HCT116 (cell line): Measurements from ENCODE around the gene MAP2K1. TPM values are rescaled to one million over a fixed set of nuclear protein-coding genes. Genes with fewer than 3 reads are reported as not detected.

ENCODE experiments used
- ATAC-seq: fragments of 200-7000 bp; cut with Tn5 transposase; 2 replicates; pipeline ENCODE4 v1.9.1; 2020; ENCODE audit warnings: mild to moderate bottlenecking, moderate library complexity
- BruUV-seq: library from RNA; stranded (reverse); fragments of 400-500 nt; replicated peaks from 2 replicates; lab custom pipeline; 2021; lab: Mats Ljungman, UMichigan
- CTCF ChIA-PET: fragments of 300-600 bp; sonication (Branson Sonifier 250); formaldehyde crosslinking; loops from one replicate; lab custom pipeline; 2021; ENCODE audit warnings: antibody characterized with exemption; lab: Charles Lee
- POLR2A ChIA-PET: fragments of 300-600, 350-600 bp; sonication (Branson Sonifier 250); formaldehyde crosslinking; loops from one replicate; lab custom pipeline; 2021; ENCODE audit warnings: antibody characterized with exemption; lab: Charles Lee
- RAD21 ChIA-PET, 2 experiments: fragments of 300-600 bp; sonication (Branson Sonifier 250); formaldehyde crosslinking; loops; one replicate each; lab custom pipeline; 2023; ENCODE audit warnings: low total read pairs in 2 of 2; ENCODE audit not compliant: uncharacterized antibody in 2 of 2, unreplicated experiment in 2 of 2, low non-redundant PET in 1 of 2; lab: Charles Lee
- DNase-seq: peaks from one replicate; pipeline ENCODE4 v3.0.0-alpha.2; 2010; ENCODE audit warnings: low read depth, low spot score
- H2AFZ ChIP-seq: fragments of 200-600 bp; shearing (Covaris generic), sonication (generic); 2 replicates; pipeline ENCODE4 v1.6.1; 2017; ENCODE audit warnings: low read depth, mixed run types, mixed read lengths, antibody characterized with exemption, low read length; ENCODE audit not compliant: poor library complexity, severe bottlenecking
- H3K27ac ChIP-seq: 2 replicates; pipeline ENCODE4 v1.5.1; 2012; ENCODE audit warnings: low read depth, low read length
- H3K27me3 ChIP-seq: fragments of 200-600 bp; sonication (generic); 2 replicates; pipeline ENCODE4 v1.6.1; 2016; ENCODE audit warnings: mixed run types, low read length, mixed read lengths; ENCODE audit not compliant: insufficient read depth
- H3K36me3 ChIP-seq, 2 experiments: fragments of 200-500 bp in 1 of 2; fragments of 200-600 bp in 1 of 2; sonication (Bioruptor generic) in 1 of 2; sonication (generic) in 1 of 2; 2 replicates each; pipeline versions ENCODE4 v1.5.1 to v1.6.1; 2014 to 2016; ENCODE audit warnings: low read length in 2 of 2, inconsistent platforms in 1 of 2, mixed read lengths in 1 of 2, mixed run types in 1 of 2; ENCODE audit not compliant: insufficient read depth in 2 of 2, control insufficient read depth in 1 of 2
- H3K4me1 ChIP-seq, 2 experiments: fragments of 200-600 bp in 1 of 2; sonication (generic) in 1 of 2; 2 replicates each; pipeline versions ENCODE4 v1.5.1 to v1.6.1; 2012 to 2017; ENCODE audit warnings: low read length in 2 of 2, inconsistent platforms in 1 of 2, mild to moderate bottlenecking in 1 of 2, mixed read lengths in 1 of 2, mixed run types in 1 of 2, moderate library complexity in 1 of 2; ENCODE audit not compliant: insufficient read depth in 2 of 2, control insufficient read depth in 1 of 2
- H3K4me2 ChIP-seq: fragments of 200-600 bp; sonication (generic); 2 replicates; pipeline ENCODE4 v1.6.1; 2017; ENCODE audit warnings: mixed run types, low read length, mixed read lengths
- H3K4me3 ChIP-seq, 2 experiments: fragments of 200-600 bp in 1 of 2; sonication (generic) in 1 of 2; replicated peaks in 1 of 2; 2 replicates each; pipeline ENCODE4 v1.5.1; 2011 to 2016; ENCODE audit warnings: low read length in 2 of 2, control low read depth in 1 of 2, low read depth in 1 of 2, mild to moderate bottlenecking in 1 of 2, mixed read lengths in 1 of 2, mixed run types in 1 of 2
- H3K79me2 ChIP-seq: fragments of 200-600 bp; sonication (generic); 2 replicates; pipeline ENCODE4 v1.6.1; 2017; ENCODE audit warnings: mild to moderate bottlenecking, mixed run types, low read length, moderate library complexity, mixed read lengths; ENCODE audit not compliant: insufficient read depth
- H3K9ac ChIP-seq: fragments of 200-600 bp; sonication (generic); 2 replicates; pipeline ENCODE4 v1.6.1; 2016; ENCODE audit warnings: low read length, mixed read lengths
- H3K9me2 ChIP-seq: fragments of 200-600 bp; sonication (generic), shearing (Covaris generic); 2 replicates; pipeline ENCODE4 v1.6.1; 2017; ENCODE audit warnings: mixed run types, mild to moderate bottlenecking, moderate library complexity; ENCODE audit not compliant: insufficient read depth
- H3K9me3 ChIP-seq, 2 experiments: fragments of 200-500 bp in 1 of 2; fragments of 200-600 bp in 1 of 2; sonication (Bioruptor generic) in 1 of 2; sonication (generic) in 1 of 2; 2 replicates each; pipeline ENCODE4 v1.6.1; 2014 to 2017; ENCODE audit warnings: low read length in 2 of 2, mixed read lengths in 2 of 2, inconsistent platforms in 1 of 2, low read depth in 1 of 2, mild to moderate bottlenecking in 1 of 2, mixed run types in 1 of 2, moderate library complexity in 1 of 2; ENCODE audit not compliant: control insufficient read depth in 1 of 2, insufficient read depth in 1 of 2
- H4K20me1 ChIP-seq: fragments of 200-600 bp; sonication (generic), shearing (Covaris generic); 2 replicates; pipeline ENCODE4 v1.6.1; 2017; ENCODE audit warnings: mixed run types, mild to moderate bottlenecking, moderate library complexity; ENCODE audit not compliant: insufficient read depth
- CBX3 ChIP-seq: IDR thresholded peaks from 2 replicates; pipeline ENCODE4 v1.6.1; 2012; ENCODE audit warnings: low read depth
- CEBPB ChIP-seq: IDR thresholded peaks from 2 replicates; pipeline ENCODE4 v1.6.1; 2012; ENCODE audit warnings: low read depth
- CTCF ChIP-seq, 3 experiments: fragments of 200-600 bp in 1 of 3; sonication (generic) in 1 of 3; IDR thresholded peaks in 2 of 3; conservative IDR thresholded peaks in 1 of 3; 2 replicates each; pipeline ENCODE4 v1.5.1; 2012 to 2017; ENCODE audit warnings: low read depth in 2 of 3, low read length in 2 of 3, antibody characterized with exemption in 1 of 3, borderline replicate concordance in 1 of 3, control low read depth in 1 of 3, mild to moderate bottlenecking in 1 of 3, mixed read lengths in 1 of 3, mixed run types in 1 of 3, moderate library complexity in 1 of 3; ENCODE audit not compliant: insufficient read depth in 1 of 3
- EGR1 ChIP-seq: IDR thresholded peaks from 2 replicates; pipeline ENCODE4 v1.6.1; 2012; ENCODE audit warnings: low read depth
- ELF1 ChIP-seq: IDR thresholded peaks from 2 replicates; pipeline ENCODE4 v1.6.1; 2012; ENCODE audit warnings: low read depth, borderline replicate concordance
- EZH2phosphoT487 ChIP-seq: fragments of 200-600 bp; IDR thresholded peaks from 2 replicates; pipeline ENCODE4 v1.6.1; 2018; ENCODE audit warnings: antibody characterized with exemption, borderline replicate concordance
- FOSL1 ChIP-seq: IDR thresholded peaks from 2 replicates; pipeline ENCODE4 v1.6.1; 2012; ENCODE audit warnings: low read depth
- POLR2AphosphoS5 ChIP-seq: IDR thresholded peaks from 2 replicates; pipeline ENCODE4 v1.6.1; 2011; ENCODE audit warnings: mild to moderate bottlenecking, low read depth, low read length, moderate library complexity
- YY1 ChIP-seq: IDR thresholded peaks from 2 replicates; pipeline ENCODE4 v1.6.1; 2011; ENCODE audit warnings: low read length, low read depth, moderate library complexity, mild to moderate bottlenecking; ENCODE audit not compliant: insufficient replicate concordance; ENCODE audit errors: extremely low read depth
- ZNF274 ChIP-seq: fragments of 200-500 bp; sonication (Bioruptor generic); IDR thresholded peaks from 2 replicates; pipeline ENCODE4 v1.6.1; 2014; ENCODE audit warnings: mild to moderate bottlenecking, low read depth, low read length, inconsistent platforms
- intact Hi-C: fragments of 100-400 bp; cut with micrococcal nuclease; formaldehyde crosslinking; loops from 2 replicates; pipeline ENCODE4 v1.10.0; 2022
- total RNA-seq: library from RNA; stranded (reverse); gene quantifications from one replicate; pipeline ENCODE4 v1.2.1, GENCODE V29; 2021; ENCODE audit not compliant: unreplicated experiment

The MAP2K1 gene
- total RNA-seq, 1 experiment from 2014 or later: 52.3 TPM

DNA sequence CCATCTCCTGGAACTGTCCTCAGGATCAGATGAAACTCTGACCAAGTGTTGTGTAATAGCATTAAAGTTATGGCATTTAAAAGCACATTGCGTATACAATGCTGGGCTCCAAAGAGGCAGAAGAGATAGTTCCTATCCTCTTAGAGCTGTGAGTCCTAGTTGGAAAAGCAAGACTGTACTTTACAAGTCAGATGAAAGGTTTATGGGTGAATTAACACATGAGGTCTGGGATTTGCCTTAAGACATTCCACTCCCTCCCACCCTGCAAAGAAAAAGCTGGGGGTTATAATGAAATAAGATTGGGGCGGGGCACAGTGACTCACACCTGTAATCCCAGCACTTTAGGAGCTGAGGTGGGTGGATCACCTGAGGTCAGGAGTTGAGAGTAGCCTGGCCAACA lies 75.2 kb downstream of the MAP2K1 start:
- no TSS peak for BruUV-seq
- DNase-seq: no peak

More for the DNA sequence above, 75.2 kb downstream of the MAP2K1 start:
- Histone ChIP-seq H3K27ac (peak overlapping the region; percentile 58; the same call in 1 of the 2 replicates), H3K27me3 (no peaks in the 10 kb centered on the region), H3K4me1 (peaks cover 31 to 51% of the 10 kb centered on the region in 2 experiments), H3K4me3 (peak overlapping the region in 1 of 2 experiments; percentile 0; a peak in 1 of 4 replicates), H3K4me2 (peak overlapping the region; percentile 60), H3K9ac (peak overlapping the region; percentile 29), H3K36me3 (no peaks in the 10 kb centered on the region), H3K79me2 (no peaks in the 10 kb centered on the region)
- peak; percentile 57 for ATAC-seq
- RAD21 ChIA-PET: interaction anchor here in 1 of 2 experiments (0.6 to 0.7 kb wide), 2 partner anchors 157 to 666 kb away, joined by 3 to 4 read pairs; no protein-coding TSS in a partner anchor
- intact Hi-C loops: no loop called here
- no peak for TF ChIP-seq EZH2phosphoT487
- peak; percentile 65 for TF ChIP-seq CEBPB
- no peak for TF ChIP-seq CTCF (IDR thresholded peaks at IDR 0.05 in 2 of 3, conservative IDR thresholded peaks at IDR 0.05 in 1 of 3; ENCODE audit: borderline replicate concordance in 1 of 3, insufficient read depth in 1 of 3, low read depth in 2 of 3, low read length in 2 of 3)
- 0 out of 2 replicates have a peak, but pooled peaks have one; percentile 12 for TF ChIP-seq CBX3
- TF ChIP-seq YY1: no peak
- peak; percentile 59 for TF ChIP-seq FOSL1
- no peak for TF ChIP-seq ELF1
- TF ChIP-seq ZNF274: no peak
- no peak for TF ChIP-seq POLR2AphosphoS5
- peak; percentile 47; the same call in 1 of the 2 replicates for TF ChIP-seq EGR1
- TF ChIP-seq, all 23 proteins: peak for 4
- no peaks in the 10 kb centered on the region for H3K9me3 ChIP-seq
- ChIA-PET CTCF (no interaction called here), POLR2A (interaction anchor here (1.5 kb wide), 1 partner anchor 9 kb away, joined by 7 read pairs; no protein-coding TSS in a partner anchor)
- no peaks in the 10 kb centered on the region for H4K20me1 ChIP-seq
- no peak overlapping the region for H2AFZ ChIP-seq
- H3K9me2 ChIP-seq: no peaks in the 10 kb centered on the region
